PC-9 (cell line): ENCODE results near the gene TMEM178A. TPM values are rescaled to one million over a fixed set of nuclear protein-coding genes. Genes with fewer than 3 reads are reported as not detected.

ENCODE experiments used
- BruUV-seq: library from RNA; stranded (reverse); fragments of 400-500 nt; replicated peaks from 2 replicates; lab custom pipeline; 2021; lab: Mats Ljungman, UMichigan
- CTCF ChIA-PET: fragments of 300-600 bp; sonication (Branson Sonifier 250); formaldehyde crosslinking; loops from one replicate; lab custom pipeline; 2022; ENCODE audit warnings: antibody characterized with exemption; lab: Charles Lee
- POLR2A ChIA-PET: fragments of 300-600 bp; sonication (Branson Sonifier 250); formaldehyde crosslinking; loops from one replicate; lab custom pipeline; 2022; ENCODE audit warnings: antibody characterized with exemption; ENCODE audit not compliant: unreplicated experiment; lab: Charles Lee
- DNase-seq, 2 experiments: peaks; one replicate each; pipeline versions ENCODE4 v3.0.0 to v3.0.0-alpha.2; 2015 to 2022; ENCODE audit warnings: mixed read lengths in 1 of 2
- H2AFZ ChIP-seq: fragments of 200-600 bp; sonication (generic); 2 replicates; pipeline ENCODE4 v1.8.1; 2017; ENCODE audit warnings: antibody characterized with exemption
- H3F3A ChIP-seq: fragments of 200-600 bp; sonication (generic); 2 replicates; pipeline ENCODE4 v1.8.1; 2017; ENCODE audit warnings: antibody characterized with exemption, mild to moderate bottlenecking, low read depth; ENCODE audit not compliant: insufficient read depth
- H3K27ac ChIP-seq: fragments of 200-600 bp; sonication (generic); 2 replicates; pipeline ENCODE4 v1.6.1; 2016; ENCODE audit warnings: mixed run types
- H3K27me3 ChIP-seq: fragments of 200-600 bp; sonication (generic); 2 replicates; pipeline ENCODE4 v1.6.1; 2016; ENCODE audit warnings: low read depth, mixed run types; ENCODE audit not compliant: insufficient read depth
- H3K36me3 ChIP-seq: fragments of 200-600 bp; sonication (generic); 2 replicates; pipeline ENCODE4 v1.6.1; 2016; ENCODE audit warnings: low read depth, mixed run types
- H3K4me1 ChIP-seq: fragments of 200-600 bp; sonication (generic); replicated peaks from 2 replicates; pipeline ENCODE4 v1.6.1; 2016; ENCODE audit warnings: mixed run types; ENCODE audit not compliant: insufficient read depth
- H3K4me2 ChIP-seq: fragments of 200-600 bp; sonication (generic); 2 replicates; pipeline ENCODE4 v1.6.1; 2017; ENCODE audit warnings: mixed run types
- H3K4me3 ChIP-seq: fragments of 200-600 bp; sonication (generic); 2 replicates; pipeline ENCODE4 v1.6.1; 2016; ENCODE audit warnings: mixed run types
- H3K79me2 ChIP-seq: fragments of 200-600 bp; sonication (generic); 2 replicates; pipeline ENCODE4 v1.6.1; 2017; ENCODE audit warnings: low read depth, mixed run types
- H3K9me2 ChIP-seq: fragments of 200-600 bp; sonication (generic); 2 replicates; pipeline ENCODE4 v1.8.1; 2017; ENCODE audit warnings: mild to moderate bottlenecking; ENCODE audit not compliant: insufficient read depth
- H3K9me3 ChIP-seq: fragments of 200-600 bp; sonication (generic); 2 replicates; pipeline ENCODE4 v1.8.1; 2016; ENCODE audit warnings: low read depth; ENCODE audit not compliant: insufficient read depth
- H4K20me1 ChIP-seq: fragments of 200-600 bp; sonication (generic); 2 replicates; pipeline ENCODE4 v1.8.1; 2017; ENCODE audit not compliant: insufficient read depth
- CTCF ChIP-seq: fragments of 200-600 bp; sonication (generic); conservative IDR thresholded peaks from 2 replicates; pipeline ENCODE4 v1.6.1; 2017; ENCODE audit warnings: mixed run types, antibody characterized with exemption, mild to moderate bottlenecking, moderate library complexity
- EZH2 ChIP-seq: fragments of 200-600 bp; sonication (generic); IDR thresholded peaks from 2 replicates; pipeline ENCODE4 v1.8.0; 2017; ENCODE audit warnings: antibody characterized with exemption, low read depth
- intact Hi-C: fragments of 100-400 bp; cut with micrococcal nuclease; formaldehyde crosslinking; loops from one replicate; pipeline ENCODE4 v1.10.0; 2022; ENCODE audit not compliant: unreplicated experiment
- total RNA-seq: library from RNA; stranded (reverse); gene quantifications from 2 replicates; pipeline ENCODE4 v1.2.3, GENCODE V29; 2021

TMEM178A gene
- total RNA-seq, 1 experiment from 2014 or later = 2.8 TPM

DNA sequence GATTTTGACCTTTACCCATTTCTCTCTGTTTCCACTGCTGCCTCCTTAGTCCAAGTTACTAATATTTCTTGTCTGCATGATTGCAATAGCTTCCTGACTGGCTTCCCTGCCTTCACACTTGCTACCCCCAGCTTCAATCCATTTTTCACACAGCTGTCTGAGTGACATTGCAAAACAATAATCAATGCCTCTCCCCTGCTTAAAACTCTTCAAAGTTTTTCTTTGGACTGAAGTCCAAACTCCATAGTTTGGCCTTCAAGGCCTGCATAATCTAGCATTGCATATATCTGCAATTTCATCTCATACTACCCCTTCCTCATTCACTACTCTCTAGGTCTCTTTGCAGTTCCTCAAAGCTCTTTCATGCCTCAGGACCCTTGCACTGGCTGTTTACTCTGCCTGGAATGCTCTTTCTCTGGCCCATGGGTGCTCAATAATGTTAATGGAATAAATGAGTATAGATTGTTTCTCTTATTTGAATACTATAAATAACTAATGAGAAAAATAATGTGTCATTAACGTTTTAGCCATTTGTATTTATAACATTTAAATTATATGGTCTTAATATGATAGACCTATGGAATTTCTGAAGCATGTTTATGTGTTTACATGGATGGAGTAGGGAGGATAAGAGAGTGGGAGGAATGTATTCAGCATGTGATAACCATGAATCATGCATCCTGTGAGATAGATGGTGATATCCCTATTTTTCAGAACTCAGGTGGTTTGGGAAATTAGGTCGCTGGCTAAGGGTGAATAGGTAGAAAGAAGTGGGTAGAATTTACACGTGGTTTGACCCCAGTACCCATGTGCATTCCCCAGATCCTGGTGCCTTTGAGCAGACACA is 5.7 kb upstream of the TMEM178A start:
- H3K36me3 ChIP-seq = no peaks in the 10 kb centered on the region
- H3K9me2 ChIP-seq = no peaks in the 10 kb centered on the region
- no peak overlapping the region for H3K27ac ChIP-seq
- no peaks in the 10 kb centered on the region for H3K27me3 ChIP-seq
- H3K4me3 ChIP-seq = no peak overlapping the region
- no peaks in the 10 kb centered on the region for H4K20me1 ChIP-seq
- no peaks in the 10 kb centered on the region for H3K79me2 ChIP-seq
- POLR2A ChIA-PET = no interaction called here
- H3K4me1 ChIP-seq = no peaks in the 10 kb centered on the region
- BruUV-seq = no TSS peak
- H3K9me3 ChIP-seq = no peaks in the 10 kb centered on the region
- H3F3A ChIP-seq = no peaks in the 10 kb centered on the region
- TF ChIP-seq EZH2 = no peak
- TF ChIP-seq CTCF = no peak
- no peak overlapping the region for H2AFZ ChIP-seq
- intact Hi-C loops = no loop called here
- no peak overlapping the region for H3K4me2 ChIP-seq
- CTCF ChIA-PET = no interaction called here
- no peak for DNase-seq

GRCh38 chr2:39660612-39661236 is 5.0 kb upstream of the TMEM178A start:
- Histone ChIP-seq H3K9me2 (no peaks in the 10 kb centered on the region), H3K27ac (no peak overlapping the region), H3K4me1 (no peaks in the 10 kb centered on the region), H3K9me3 (no peaks in the 10 kb centered on the region), H3K36me3 (no peaks in the 10 kb centered on the region), H2AFZ (no peak overlapping the region), H3K27me3 (no peaks in the 10 kb centered on the region), H3F3A (no peaks in the 10 kb centered on the region), H3K4me2 (no peak overlapping the region), H4K20me1 (no peaks in the 10 kb centered on the region), H3K4me3 (no peak overlapping the region), H3K79me2 (no peaks in the 10 kb centered on the region)
- ChIA-PET POLR2A (no interaction called here), CTCF (interaction anchor here (0.6 kb wide), 1 partner anchor 12 kb away, joined by 3 read pairs; no protein-coding TSS in a partner anchor)
- BruUV-seq = no TSS peak
- intact Hi-C loops = no loop called here
- TF ChIP-seq EZH2 (no peak), CTCF (no peak)
- peak in 1 of 2 experiments; percentile 2 for DNase-seq

GRCh38 chr2:39661826-39662225 is 3.9 kb upstream of the TMEM178A start:
- TF ChIP-seq EZH2 (no peak), CTCF (no peak)
- Histone ChIP-seq H2AFZ (no peak overlapping the region), H3K9me2 (no peaks in the 10 kb centered on the region), H3K27me3 (no peaks in the 10 kb centered on the region), H3K9me3 (no peaks in the 10 kb centered on the region), H3F3A (no peaks in the 10 kb centered on the region), H3K79me2 (no peaks in the 10 kb centered on the region), H3K4me3 (no peak overlapping the region), H3K27ac (no peak overlapping the region), H3K4me1 (no peaks in the 10 kb centered on the region), H4K20me1 (no peaks in the 10 kb centered on the region), H3K4me2 (no peak overlapping the region), H3K36me3 (no peaks in the 10 kb centered on the region)
- POLR2A ChIA-PET = no interaction called here
- no peak for DNase-seq
- no TSS peak for BruUV-seq
- intact Hi-C loops = no loop called here
- CTCF ChIA-PET = no interaction called here
